ENCODE data around the gene RPRM. TPM values are rescaled to one million over a fixed set of nuclear protein-coding genes. Genes with fewer than 3 reads are reported as not detected.
"Not testable (repeated sequence)": the region's sequence is repeated elsewhere in the genome, so short reads cannot be mapped to it uniquely, and the experiment has no call there.

RPRM gene
- total RNA-seq, 1 experiment from 2014 or later = not detected

DNA sequence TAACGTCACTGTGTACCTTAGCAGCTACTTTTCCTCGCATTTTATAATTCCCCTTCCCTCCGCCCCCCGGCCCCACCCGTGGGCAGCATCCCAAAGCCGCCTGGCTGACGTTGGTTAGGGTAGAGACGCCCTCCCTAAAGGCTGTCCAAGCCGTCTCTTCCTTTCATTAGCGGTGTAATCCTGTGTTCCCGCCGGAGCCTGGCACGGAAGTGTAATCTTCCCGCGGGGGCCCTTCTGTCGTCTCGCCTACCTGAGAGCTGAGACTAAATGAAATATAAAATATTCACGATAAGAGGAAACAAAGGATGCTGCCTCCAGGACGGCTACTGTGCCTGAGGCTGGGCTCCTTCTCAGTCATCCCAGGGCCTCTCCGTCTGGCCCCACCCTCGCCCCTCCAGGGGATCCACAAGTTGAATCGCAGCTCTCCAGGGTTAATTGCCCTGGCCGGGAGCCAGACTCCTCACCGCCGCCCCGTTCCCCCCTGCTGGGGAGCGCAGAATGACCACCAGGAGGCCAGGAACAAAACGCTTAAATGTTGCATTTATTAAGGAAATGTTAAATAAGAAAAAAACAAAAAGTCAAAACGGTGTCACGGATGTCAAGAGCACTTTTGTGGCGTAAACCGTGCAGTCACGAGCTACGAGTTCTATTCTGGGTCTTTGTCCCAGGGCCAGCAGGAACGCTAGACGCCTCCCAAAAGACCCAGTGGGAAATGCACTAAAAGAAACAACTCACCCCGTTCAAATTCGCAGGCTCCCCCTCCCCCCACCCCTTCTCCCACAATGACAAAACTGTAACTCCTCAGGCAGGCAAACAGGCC lies 1.5 kb downstream of the RPRM start:
- Histone ChIP-seq H3K27me3 (replicated peaks) (peaks cover 41% of the 10 kb centered on the region), H3K9me3 (replicated peaks) (no peaks in the 10 kb centered on the region; the same call in 1 of the 2 replicates), H3K4me1 (replicated peaks) (peaks cover 11% of the 10 kb centered on the region), H3K4me3 (no peak overlapping the region), H3K36me3 (no peaks in the 10 kb centered on the region), H3K27ac (no peak overlapping the region)
- no peak for DNase-seq (ENCODE audit: low read depth in 1 of 2, low spot score in 2 of 2)

DNA sequence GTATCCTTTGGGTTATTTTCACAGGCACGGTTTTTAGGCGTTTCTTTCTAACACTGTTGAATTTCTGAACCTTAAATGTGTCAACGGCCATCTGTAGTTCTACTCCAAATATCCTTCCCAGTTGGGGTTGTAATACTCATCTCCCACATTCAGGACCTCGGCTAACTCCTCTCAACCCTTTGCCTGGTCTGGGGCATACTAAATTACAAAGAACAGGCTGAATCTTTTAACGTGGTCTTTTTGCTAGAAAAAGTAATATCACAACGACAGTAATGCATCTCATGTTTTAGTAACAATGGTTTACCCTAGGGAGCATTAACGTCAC lies 2.1 kb downstream of the RPRM start:
- peaks cover 11% of the 10 kb centered on the region for H3K4me1 ChIP-seq (replicated peaks)
- DNase-seq (ENCODE audit: low read depth in 1 of 2, low spot score in 2 of 2) = no peak
- H3K27me3 ChIP-seq (replicated peaks) = peaks cover 41% of the 10 kb centered on the region

DNA sequence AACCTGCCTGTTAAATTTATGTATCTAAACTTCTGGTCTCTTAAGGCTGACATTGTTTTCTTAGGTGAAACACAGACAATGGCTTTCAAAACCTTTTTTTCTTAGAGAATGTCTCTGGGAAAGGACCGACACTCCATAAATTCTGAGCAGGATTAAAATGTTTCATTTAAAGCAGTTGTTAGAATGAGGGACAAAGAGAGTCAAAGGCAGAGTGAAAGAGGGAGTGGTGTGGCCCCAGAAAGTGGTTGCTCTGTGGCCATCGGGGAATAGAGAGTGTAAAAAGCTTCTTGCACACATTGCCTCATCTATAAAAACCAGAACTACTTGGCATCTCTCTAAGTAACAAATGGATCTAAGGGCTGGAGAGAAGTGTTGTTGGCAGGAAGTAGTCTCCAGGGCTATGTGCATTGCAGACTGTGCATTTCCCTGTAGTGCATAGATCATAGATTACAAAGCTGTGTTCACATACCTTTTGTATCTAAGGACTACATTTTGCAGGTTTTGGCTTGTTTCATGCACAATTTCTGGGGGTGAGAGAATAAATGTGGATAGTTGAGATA lies 3.6 kb downstream of the RPRM start:
- H3K27me3 ChIP-seq (replicated peaks) = peaks cover 41% of the 10 kb centered on the region
- H3K36me3 ChIP-seq = no peaks in the 10 kb centered on the region
- no peaks in the 10 kb centered on the region; the same call in 1 of the 2 replicates for H3K9me3 ChIP-seq (replicated peaks)
- H3K27ac ChIP-seq = no peak overlapping the region
- no peak overlapping the region for H3K4me3 ChIP-seq
- peaks cover 11% of the 10 kb centered on the region for H3K4me1 ChIP-seq (replicated peaks)
- DNase-seq (ENCODE audit: low read depth in 1 of 2, low spot score in 2 of 2) = no peak

More for the DNA sequence above, 2.1 kb downstream of the RPRM start:
- Histone ChIP-seq H3K27ac (no peak overlapping the region), H3K9me3 (replicated peaks) (no peaks in the 10 kb centered on the region; the same call in 1 of the 2 replicates), H3K4me3 (no peak overlapping the region), H3K36me3 (no peaks in the 10 kb centered on the region)

DNA sequence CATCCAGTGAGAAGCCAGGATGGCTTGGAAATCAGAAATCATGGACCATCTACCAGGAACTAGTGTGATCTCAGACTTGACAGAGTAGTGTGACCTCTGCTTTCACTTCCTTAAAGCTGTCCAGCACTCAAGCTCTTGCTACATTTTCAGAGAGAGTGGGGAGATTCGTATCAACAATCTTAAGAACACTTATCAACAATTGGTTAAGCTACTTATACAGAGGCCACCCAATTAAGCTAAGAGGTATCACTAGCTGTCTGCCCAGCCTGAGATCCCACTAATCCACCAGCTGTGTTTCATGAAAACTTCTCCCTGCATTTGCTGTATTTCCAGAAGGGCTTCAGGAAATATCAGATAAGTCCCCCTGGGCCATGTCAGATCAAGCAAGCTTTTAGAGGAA lies 4.2 kb downstream of the RPRM start:
- peaks cover 11% of the 10 kb centered on the region for H3K4me1 ChIP-seq (replicated peaks)
- no peak for DNase-seq (ENCODE audit: low read depth in 1 of 2, low spot score in 2 of 2)
- no peak overlapping the region for H3K4me3 ChIP-seq
- H3K27me3 ChIP-seq (replicated peaks) = peaks cover 41% of the 10 kb centered on the region
- no peaks in the 10 kb centered on the region for H3K36me3 ChIP-seq
- no peak overlapping the region for H3K27ac ChIP-seq
- H3K9me3 ChIP-seq (replicated peaks) = no peaks in the 10 kb centered on the region; the same call in 1 of the 2 replicates

DNA sequence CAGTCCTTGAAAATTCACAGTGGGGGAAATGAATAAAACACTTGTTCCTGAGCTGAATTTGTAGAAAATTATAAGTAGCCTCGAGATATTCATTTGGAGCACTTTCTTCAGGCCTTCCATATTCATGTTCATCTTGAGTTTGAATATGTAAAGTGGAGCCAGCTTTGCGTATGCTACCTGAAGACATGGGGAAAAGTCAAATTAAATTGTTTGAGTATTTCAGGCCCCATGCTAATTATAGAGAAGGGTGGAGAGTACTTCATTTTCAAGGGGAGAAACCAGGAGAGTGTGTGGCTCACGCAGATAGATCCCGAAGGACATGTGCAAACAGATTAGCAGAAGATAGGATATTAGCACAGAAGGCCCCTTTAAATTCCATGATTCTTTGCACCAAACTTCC lies 7.7 kb downstream of the RPRM start:
- peaks cover 9% of the 10 kb centered on the region for H3K27me3 ChIP-seq (replicated peaks)
- H3K9me3 ChIP-seq (replicated peaks) = no peaks in the 10 kb centered on the region
- H3K36me3 ChIP-seq = no peaks in the 10 kb centered on the region
- H3K4me3 ChIP-seq = no peak overlapping the region
- H3K27ac ChIP-seq = no peak overlapping the region
- H3K4me1 ChIP-seq (replicated peaks) = no peaks in the 10 kb centered on the region
- DNase-seq (ENCODE audit: low read depth in 1 of 2, low spot score in 2 of 2) = no peak

DNA sequence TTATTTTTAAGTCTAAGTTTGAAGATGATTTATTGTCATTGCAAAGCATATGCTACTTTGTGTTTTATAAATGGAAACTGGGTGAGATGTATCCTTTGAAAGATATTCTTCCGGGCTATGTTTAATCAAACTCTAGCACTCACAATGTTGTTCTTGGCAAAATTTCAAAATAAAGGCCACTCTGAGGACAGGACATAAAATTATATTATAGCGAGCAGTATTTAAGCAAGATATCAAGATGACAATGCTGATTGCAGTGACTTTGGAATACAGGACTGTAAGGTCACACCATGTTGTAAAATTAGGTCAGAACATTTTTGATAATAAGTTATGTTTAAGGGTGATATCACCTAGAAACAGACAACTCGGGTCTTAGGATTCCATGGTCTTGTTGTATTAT lies 14.2 kb downstream of the RPRM start:
- Histone ChIP-seq H3K9me3 (replicated peaks) (no peaks in the 10 kb centered on the region), H3K4me3 (no peak overlapping the region), H3K4me1 (replicated peaks) (no peaks in the 10 kb centered on the region), H3K27ac (no peak overlapping the region), H3K27me3 (replicated peaks) (no peaks in the 10 kb centered on the region), H3K36me3 (no peaks in the 10 kb centered on the region)
- DNase-seq (ENCODE audit: low read depth in 1 of 2, low spot score in 2 of 2) = no peak

DNA sequence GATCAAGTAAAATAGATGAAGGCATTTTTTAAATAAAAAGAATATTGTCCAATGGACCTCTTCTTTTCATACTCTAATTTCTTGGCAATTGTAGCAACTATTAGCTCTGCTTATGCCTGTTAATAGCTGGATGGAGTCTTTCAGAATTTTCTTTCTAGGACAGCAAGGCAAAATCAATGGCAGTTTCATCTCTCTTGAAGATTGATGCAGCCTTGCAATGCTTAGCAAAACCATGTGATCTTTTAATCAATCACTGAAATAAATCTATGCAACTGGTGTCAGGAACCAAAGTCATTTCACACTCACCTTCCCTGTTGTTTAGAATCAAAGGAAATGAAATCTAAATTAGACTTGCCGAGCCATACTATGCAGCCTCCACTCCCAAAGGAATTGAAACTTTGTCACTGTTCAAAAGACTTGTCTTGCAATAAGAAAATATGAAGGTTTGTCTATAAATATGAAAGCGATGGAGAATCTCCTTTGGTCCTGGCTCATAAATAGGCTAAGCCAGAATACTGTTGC lies 16.2 kb downstream of the RPRM start:
- Histone ChIP-seq H3K27ac (no peak overlapping the region), H3K4me1 (replicated peaks) (no peaks in the 10 kb centered on the region), H3K27me3 (replicated peaks) (no peaks in the 10 kb centered on the region), H3K36me3 (no peaks in the 10 kb centered on the region), H3K4me3 (no peak overlapping the region), H3K9me3 (replicated peaks) (no peaks in the 10 kb centered on the region)
- no peak for DNase-seq (ENCODE audit: low read depth in 1 of 2, low spot score in 2 of 2)

DNA sequence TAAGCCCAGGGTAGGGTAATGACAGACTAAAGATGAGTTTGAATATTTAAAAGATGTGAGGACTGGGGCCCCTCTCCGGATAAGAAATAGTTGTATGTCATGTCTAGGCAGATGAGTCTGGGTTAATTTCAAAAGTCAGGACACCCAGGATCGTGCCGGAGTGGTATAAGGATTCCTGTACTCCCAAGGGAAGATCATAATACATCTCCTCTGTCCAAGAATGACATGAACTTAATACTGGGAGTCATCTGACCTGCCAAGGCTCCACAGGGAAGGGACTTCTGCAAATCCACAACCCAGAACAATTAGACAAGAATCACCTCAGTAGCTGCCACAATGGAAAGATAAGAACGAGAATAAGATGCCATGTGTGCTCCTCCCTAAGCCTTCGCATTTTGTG lies 17.1 kb downstream of the RPRM start:
- H3K4me3 ChIP-seq = no peak overlapping the region
- no peak for DNase-seq (ENCODE audit: low read depth in 1 of 2, low spot score in 2 of 2)
- no peaks in the 10 kb centered on the region for H3K9me3 ChIP-seq (replicated peaks)
- no peak overlapping the region for H3K27ac ChIP-seq
- H3K36me3 ChIP-seq = no peaks in the 10 kb centered on the region
- no peaks in the 10 kb centered on the region for H3K4me1 ChIP-seq (replicated peaks)
- H3K27me3 ChIP-seq (replicated peaks) = no peaks in the 10 kb centered on the region

DNA sequence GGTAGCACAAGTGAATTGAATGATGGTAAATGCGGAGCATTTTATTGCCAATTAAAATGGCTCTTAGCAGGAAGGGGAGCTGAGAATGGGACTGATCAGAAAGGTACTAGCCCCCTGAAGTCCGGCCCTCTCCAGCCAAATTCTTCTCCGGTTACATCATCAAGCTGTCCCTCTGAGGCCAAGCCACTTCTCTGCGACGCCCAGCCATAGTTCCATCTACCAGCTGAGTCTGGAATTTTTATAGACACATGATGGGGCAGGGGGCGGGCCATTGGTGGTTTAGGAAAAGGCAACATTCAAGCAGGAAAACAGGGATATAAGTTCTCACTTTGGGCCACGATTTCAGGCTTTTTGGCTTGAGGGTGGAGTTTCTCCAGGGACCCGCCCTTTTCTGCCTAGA lies 22.7 kb downstream of the RPRM start:
- no peak for DNase-seq (ENCODE audit: low read depth in 1 of 2, low spot score in 2 of 2)

DNA sequence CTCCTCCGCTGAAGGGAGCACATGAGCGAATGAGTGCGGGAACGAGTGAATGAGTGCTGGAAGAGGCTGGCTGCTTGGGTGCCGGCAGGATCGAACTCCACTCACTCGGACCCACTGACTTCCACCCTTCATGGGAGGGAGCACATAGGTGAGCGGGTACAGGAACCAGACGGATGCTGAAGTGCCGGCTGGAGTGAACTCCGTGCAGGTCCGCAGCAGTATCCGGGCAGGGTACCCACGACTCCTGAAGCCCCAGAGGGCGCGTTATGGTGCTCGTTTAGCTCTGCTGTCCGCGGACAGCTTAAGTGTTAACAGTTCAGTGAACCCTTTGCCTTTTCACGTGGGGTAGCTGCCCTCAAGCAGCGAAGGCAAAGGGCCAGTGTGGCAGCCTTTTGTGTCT lies 23.2 kb downstream of the RPRM start:
- Histone ChIP-seq H3K4me1 (replicated peaks) (no peaks in the 10 kb centered on the region), H3K9me3 (replicated peaks) (no peaks in the 10 kb centered on the region), H3K27me3 (replicated peaks) (no peaks in the 10 kb centered on the region), H3K36me3 (no peaks in the 10 kb centered on the region), H3K27ac (no peak overlapping the region), H3K4me3 (no peak overlapping the region)
- no peak for DNase-seq (ENCODE audit: low read depth in 1 of 2, low spot score in 2 of 2)

More for the DNA sequence above, 22.7 kb downstream of the RPRM start:
- Histone ChIP-seq H3K4me1 (replicated peaks) (no peaks in the 10 kb centered on the region), H3K27me3 (replicated peaks) (no peaks in the 10 kb centered on the region), H3K4me3 (no peak overlapping the region), H3K27ac (no peak overlapping the region), H3K9me3 (replicated peaks) (no peaks in the 10 kb centered on the region), H3K36me3 (no peaks in the 10 kb centered on the region)

DNA sequence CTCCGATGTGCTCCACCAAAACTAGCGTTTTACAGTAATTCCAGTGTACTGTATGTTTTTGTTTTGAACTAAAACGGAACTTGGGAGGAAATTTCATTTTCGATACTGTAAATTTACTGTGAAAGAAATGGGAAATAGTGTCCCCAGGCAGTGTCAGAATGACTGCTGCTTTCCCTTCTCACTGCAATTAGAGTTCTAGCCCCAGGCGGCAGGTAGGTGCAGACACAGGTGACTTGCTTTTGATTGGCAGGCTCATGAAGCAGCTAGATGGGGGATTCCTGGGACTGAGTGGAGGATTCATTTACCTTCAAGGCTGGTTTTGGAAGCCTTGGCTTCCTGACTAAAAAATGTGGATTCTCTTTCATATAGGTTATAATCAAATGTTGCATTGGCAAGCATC lies 27.0 kb downstream of the RPRM start:
- no peaks in the 10 kb centered on the region for H3K9me3 ChIP-seq (replicated peaks)
- no peaks in the 10 kb centered on the region for H3K36me3 ChIP-seq
- DNase-seq (ENCODE audit: low read depth in 1 of 2, low spot score in 2 of 2) = no peak
- no peak overlapping the region for H3K4me3 ChIP-seq
- H3K4me1 ChIP-seq (replicated peaks) = no peaks in the 10 kb centered on the region
- H3K27ac ChIP-seq = no peak overlapping the region
- no peaks in the 10 kb centered on the region for H3K27me3 ChIP-seq (replicated peaks)

DNA sequence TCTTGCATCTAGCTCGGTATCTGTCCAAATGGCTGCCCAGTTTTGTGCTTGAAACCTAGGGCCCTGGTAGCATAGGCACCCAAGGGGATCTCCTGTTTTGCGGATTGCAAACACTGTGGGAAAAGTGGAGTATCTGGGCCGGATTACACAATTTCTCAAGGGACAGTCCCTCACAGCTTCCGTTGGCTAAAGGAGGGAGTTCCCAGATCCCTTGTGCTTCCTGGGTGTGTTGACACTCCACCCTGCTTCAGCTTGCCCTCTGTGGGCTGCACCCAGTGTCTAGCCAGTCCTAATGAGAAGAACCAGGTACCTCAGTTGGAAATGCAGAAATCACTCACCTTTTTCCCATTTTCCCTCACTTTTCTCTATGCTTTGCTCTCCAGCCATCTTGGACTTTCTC lies 35.5 kb downstream of the RPRM start:
- DNase-seq (ENCODE audit: low read depth in 1 of 2, low spot score in 2 of 2) = no peak
- H3K4me1 ChIP-seq (replicated peaks) = no peaks in the 10 kb centered on the region
- H3K27ac ChIP-seq = no peak overlapping the region
- H3K4me3 ChIP-seq = no peak overlapping the region
- H3K36me3 ChIP-seq = no peaks in the 10 kb centered on the region
- H3K27me3 ChIP-seq (replicated peaks) = no peaks in the 10 kb centered on the region
- no peaks in the 10 kb centered on the region for H3K9me3 ChIP-seq (replicated peaks)

DNA sequence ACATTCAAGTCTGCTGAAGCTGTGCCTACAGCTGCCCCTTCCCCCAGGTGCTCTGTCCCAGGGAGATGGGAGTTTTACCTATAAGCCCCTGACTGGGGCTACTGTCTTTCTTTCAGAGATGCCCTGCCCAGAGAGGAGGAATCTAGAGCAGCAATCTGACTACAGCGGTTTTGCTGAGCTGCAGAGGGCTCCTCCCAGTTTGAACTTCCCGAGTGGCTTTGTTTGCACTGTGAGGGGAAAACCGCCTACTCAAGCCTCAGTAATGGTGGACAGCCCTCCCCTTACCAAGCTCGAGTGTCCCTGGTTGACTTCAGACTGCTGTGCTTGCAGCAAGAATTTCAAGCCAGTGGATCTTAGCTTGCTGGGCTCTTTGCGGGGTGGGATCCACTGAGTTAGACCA lies 35.9 kb downstream of the RPRM start:
- H3K36me3 ChIP-seq; H3K27me3 ChIP-seq (replicated peaks): not testable (repeated sequence)

DNA sequence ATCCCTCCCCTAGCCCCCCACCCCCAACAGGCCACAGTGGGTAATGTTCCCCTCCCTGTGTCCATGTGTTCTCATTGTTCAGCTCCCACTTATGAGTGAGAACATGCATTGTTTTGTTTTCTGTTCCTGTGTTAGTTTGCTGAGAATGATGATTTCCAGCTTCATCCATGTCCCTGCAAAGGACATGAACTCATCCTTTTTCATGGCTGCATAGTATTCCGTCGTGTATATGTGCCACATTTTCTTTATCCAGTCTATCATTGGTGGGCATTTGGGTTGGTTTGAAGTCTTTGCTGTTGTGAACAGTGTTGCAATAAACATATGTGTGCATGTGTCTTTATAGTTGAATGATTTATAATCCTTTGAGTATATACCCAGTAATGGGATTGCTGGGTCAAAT lies 38.5 kb downstream of the RPRM start:
- not testable (repeated sequence) for H3K4me3 ChIP-seq; H3K27ac ChIP-seq; H3K9me3 ChIP-seq (replicated peaks); H3K27me3 ChIP-seq (replicated peaks); H3K4me1 ChIP-seq (replicated peaks); H3K36me3 ChIP-seq; DNase-seq (ENCODE audit: low read depth in 1 of 2, low spot score in 2 of 2)

More for the DNA sequence above, 35.9 kb downstream of the RPRM start:
- not testable (repeated sequence) for H3K27ac ChIP-seq; DNase-seq (ENCODE audit: low read depth in 1 of 2, low spot score in 2 of 2); H3K4me3 ChIP-seq; H3K9me3 ChIP-seq (replicated peaks); H3K4me1 ChIP-seq (replicated peaks)
